HCT116 (cell line): ENCODE results near the gene EGFL7.

ENCODE experiments used
- CTCF ChIP-seq, 3 experiments: fragments of 200-600 bp in 1 of 3; sonication (generic) in 1 of 3; IDR thresholded peaks in 2 of 3; conservative IDR thresholded peaks in 1 of 3; 2 replicates each; pipeline ENCODE4 v1.5.1; 2012 to 2017; ENCODE audit warnings: low read depth in 2 of 3, low read length in 2 of 3, antibody characterized with exemption in 1 of 3, borderline replicate concordance in 1 of 3, control low read depth in 1 of 3, mild to moderate bottlenecking in 1 of 3, mixed read lengths in 1 of 3, mixed run types in 1 of 3, moderate library complexity in 1 of 3; ENCODE audit not compliant: insufficient read depth in 1 of 3
- EZH2phosphoT487 ChIP-seq: fragments of 200-600 bp; IDR thresholded peaks from 2 replicates; pipeline ENCODE4 v1.6.1; 2018; ENCODE audit warnings: antibody characterized with exemption, borderline replicate concordance
- POLR2A ChIP-seq: IDR thresholded peaks from 2 replicates; pipeline ENCODE4 v1.7.0; 2011; ENCODE audit warnings: borderline replicate concordance; ENCODE audit not compliant: insufficient read depth, insufficient read length; ENCODE audit errors: extremely low read depth
- ZNF274 ChIP-seq: fragments of 200-500 bp; sonication (Bioruptor generic); IDR thresholded peaks from 2 replicates; pipeline ENCODE4 v1.6.1; 2014; ENCODE audit warnings: mild to moderate bottlenecking, low read depth, low read length, inconsistent platforms
- TF ChIP-seq, protein P1 (sequence below): IDR thresholded peaks from 2 replicates; pipeline ENCODE4 v1.6.1; 2012; ENCODE audit warnings: low read depth
- TF ChIP-seq, protein P2 (sequence below): IDR thresholded peaks from 2 replicates; pipeline ENCODE4 v1.6.1; 2012

GRCh38 chr9:136655536-136656182 lies 7.1 kb upstream of the EGFL7 start:
- no peak for TF ChIP-seq CTCF (IDR thresholded peaks at IDR 0.05 in 2 of 3, conservative IDR thresholded peaks at IDR 0.05 in 1 of 3; ENCODE audit: borderline replicate concordance in 1 of 3, insufficient read depth in 1 of 3, low read depth in 2 of 3, low read length in 2 of 3)
- no peak for TF ChIP-seq ZNF274
- no peak for TF ChIP-seq EZH2phosphoT487
- no peak for TF ChIP-seq POLR2A
- TF ChIP-seq, protein P1, sequence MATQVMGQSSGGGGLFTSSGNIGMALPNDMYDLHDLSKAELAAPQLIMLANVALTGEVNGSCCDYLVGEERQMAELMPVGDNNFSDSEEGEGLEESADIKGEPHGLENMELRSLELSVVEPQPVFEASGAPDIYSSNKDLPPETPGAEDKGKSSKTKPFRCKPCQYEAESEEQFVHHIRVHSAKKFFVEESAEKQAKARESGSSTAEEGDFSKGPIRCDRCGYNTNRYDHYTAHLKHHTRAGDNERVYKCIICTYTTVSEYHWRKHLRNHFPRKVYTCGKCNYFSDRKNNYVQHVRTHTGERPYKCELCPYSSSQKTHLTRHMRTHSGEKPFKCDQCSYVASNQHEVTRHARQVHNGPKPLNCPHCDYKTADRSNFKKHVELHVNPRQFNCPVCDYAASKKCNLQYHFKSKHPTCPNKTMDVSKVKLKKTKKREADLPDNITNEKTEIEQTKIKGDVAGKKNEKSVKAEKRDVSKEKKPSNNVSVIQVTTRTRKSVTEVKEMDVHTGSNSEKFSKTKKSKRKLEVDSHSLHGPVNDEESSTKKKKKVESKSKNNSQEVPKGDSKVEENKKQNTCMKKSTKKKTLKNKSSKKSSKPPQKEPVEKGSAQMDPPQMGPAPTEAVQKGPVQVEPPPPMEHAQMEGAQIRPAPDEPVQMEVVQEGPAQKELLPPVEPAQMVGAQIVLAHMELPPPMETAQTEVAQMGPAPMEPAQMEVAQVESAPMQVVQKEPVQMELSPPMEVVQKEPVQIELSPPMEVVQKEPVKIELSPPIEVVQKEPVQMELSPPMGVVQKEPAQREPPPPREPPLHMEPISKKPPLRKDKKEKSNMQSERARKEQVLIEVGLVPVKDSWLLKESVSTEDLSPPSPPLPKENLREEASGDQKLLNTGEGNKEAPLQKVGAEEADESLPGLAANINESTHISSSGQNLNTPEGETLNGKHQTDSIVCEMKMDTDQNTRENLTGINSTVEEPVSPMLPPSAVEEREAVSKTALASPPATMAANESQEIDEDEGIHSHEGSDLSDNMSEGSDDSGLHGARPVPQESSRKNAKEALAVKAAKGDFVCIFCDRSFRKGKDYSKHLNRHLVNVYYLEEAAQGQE = no peak
- TF ChIP-seq, protein P2, sequence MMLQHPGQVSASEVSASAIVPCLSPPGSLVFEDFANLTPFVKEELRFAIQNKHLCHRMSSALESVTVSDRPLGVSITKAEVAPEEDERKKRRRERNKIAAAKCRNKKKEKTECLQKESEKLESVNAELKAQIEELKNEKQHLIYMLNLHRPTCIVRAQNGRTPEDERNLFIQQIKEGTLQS = no peak
